ENCODE data around the gene MACROD2.

- TF ChIP-seq POLR2A (IDR thresholded peaks at IDR 0.05), result no peak
- TF ChIP-seq, protein P1, sequence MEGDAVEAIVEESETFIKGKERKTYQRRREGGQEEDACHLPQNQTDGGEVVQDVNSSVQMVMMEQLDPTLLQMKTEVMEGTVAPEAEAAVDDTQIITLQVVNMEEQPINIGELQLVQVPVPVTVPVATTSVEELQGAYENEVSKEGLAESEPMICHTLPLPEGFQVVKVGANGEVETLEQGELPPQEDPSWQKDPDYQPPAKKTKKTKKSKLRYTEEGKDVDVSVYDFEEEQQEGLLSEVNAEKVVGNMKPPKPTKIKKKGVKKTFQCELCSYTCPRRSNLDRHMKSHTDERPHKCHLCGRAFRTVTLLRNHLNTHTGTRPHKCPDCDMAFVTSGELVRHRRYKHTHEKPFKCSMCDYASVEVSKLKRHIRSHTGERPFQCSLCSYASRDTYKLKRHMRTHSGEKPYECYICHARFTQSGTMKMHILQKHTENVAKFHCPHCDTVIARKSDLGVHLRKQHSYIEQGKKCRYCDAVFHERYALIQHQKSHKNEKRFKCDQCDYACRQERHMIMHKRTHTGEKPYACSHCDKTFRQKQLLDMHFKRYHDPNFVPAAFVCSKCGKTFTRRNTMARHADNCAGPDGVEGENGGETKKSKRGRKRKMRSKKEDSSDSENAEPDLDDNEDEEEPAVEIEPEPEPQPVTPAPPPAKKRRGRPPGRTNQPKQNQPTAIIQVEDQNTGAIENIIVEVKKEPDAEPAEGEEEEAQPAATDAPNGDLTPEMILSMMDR (IDR thresholded peaks at IDR 0.05), result no peak
Measured at GRCh38 chr20:15806105-15806504, 1810.8 kb downstream of the MACROD2 start.

Measured in body of pancreas (tissue), 4 donors.